Caco-2 (cell line): ENCODE measurements around the gene CLEC3B. TPM values are rescaled to one million over a fixed set of nuclear protein-coding genes. Genes with fewer than 3 reads are reported as not detected.
"Not testable (repeated sequence)": the region's sequence is repeated elsewhere in the genome, so short reads cannot be mapped to it uniquely, and the experiment has no call there.

Experiments used
- BruUV-seq: library from RNA; stranded (reverse); fragments of 400-500 nt; replicated peaks from 2 replicates; lab custom pipeline; 2021; lab: Mats Ljungman, UMichigan
- CTCF ChIA-PET: fragments of 300-600 bp; sonication (Branson Sonifier 250); formaldehyde crosslinking; loops from one replicate; lab custom pipeline; 2022; ENCODE audit warnings: antibody characterized with exemption; lab: Charles Lee
- POLR2A ChIA-PET: fragments of 300-600 bp; sonication (Branson Sonifier 250); formaldehyde crosslinking; loops from one replicate; lab custom pipeline; 2022; ENCODE audit warnings: antibody characterized with exemption; lab: Charles Lee
- DNase-seq, 2 experiments: peaks; one replicate each; pipeline versions ENCODE4 v3.0.0 to v3.0.0-alpha.2; 2020 to 2022
- H3K27me3 ChIP-seq: replicated peaks from 2 replicates; pipeline ENCODE4 v1.6.0; 2011; ENCODE audit warnings: low read length; ENCODE audit not compliant: control insufficient read depth, insufficient read depth
- H3K36me3 ChIP-seq: 2 replicates; pipeline ENCODE4 v1.5.1; 2011; ENCODE audit warnings: low read length; ENCODE audit not compliant: control insufficient read depth, insufficient read depth
- H3K4me1 ChIP-seq: fragments of 250-450 bp; sonication (Bioruptor Pico); 2 replicates; pipeline ENCODE4 v1.5.1; 2020; ENCODE audit warnings: mild to moderate bottlenecking
- H3K4me3 ChIP-seq: 2 replicates; pipeline ENCODE4 v1.5.1; 2011; ENCODE audit warnings: low read depth, mild to moderate bottlenecking, control low read depth, low read length
- H3K9me3 ChIP-seq: fragments of 250-450 bp; sonication (Bioruptor Pico); 2 replicates; pipeline ENCODE4 v1.5.1; 2020; ENCODE audit warnings: mild to moderate bottlenecking, moderate library complexity
- H3K27ac Mint-ChIP-seq: one replicate; pipeline ENCODE4 v1.8.0; 2022; ENCODE audit warnings: mixed read lengths; ENCODE audit not compliant: unreplicated experiment
- H3K27me3 Mint-ChIP-seq: one replicate; pipeline ENCODE4 v1.8.0; 2022; ENCODE audit warnings: mixed read lengths; ENCODE audit not compliant: insufficient read depth, unreplicated experiment
- H3K36me3 Mint-ChIP-seq: one replicate; pipeline ENCODE4 v1.8.0; 2022; ENCODE audit warnings: mild to moderate bottlenecking, mixed read lengths; ENCODE audit not compliant: insufficient read depth, unreplicated experiment
- H3K4me1 Mint-ChIP-seq: one replicate; pipeline ENCODE4 v1.8.0; 2022; ENCODE audit warnings: low read depth, mixed read lengths; ENCODE audit not compliant: unreplicated experiment
- H3K4me3 Mint-ChIP-seq: one replicate; pipeline ENCODE4 v1.8.0; 2022; ENCODE audit warnings: mild to moderate bottlenecking, moderate library complexity, mixed read lengths; ENCODE audit not compliant: unreplicated experiment
- H3K9me3 Mint-ChIP-seq: one replicate; pipeline ENCODE4 v1.8.0; 2022; ENCODE audit warnings: mixed read lengths; ENCODE audit not compliant: unreplicated experiment
- intact Hi-C: fragments of 100-400 bp; cut with micrococcal nuclease; formaldehyde crosslinking; loops from one replicate; pipeline ENCODE4 v1.10.0; 2022; ENCODE audit not compliant: unreplicated experiment
- total RNA-seq: library from RNA; stranded (reverse); gene quantifications from 2 replicates; pipeline ENCODE4 v1.2.3, GENCODE V29; 2022
- TF ChIP-seq, protein P1 (sequence below), 2 experiments: fragments of 200-600 bp in 1 of 2; IDR thresholded peaks; 1 replicate in 1 of 2; 2 replicates in 1 of 2; pipeline versions ENCODE4 v1.5.1 to v1.8.0; 2011 to 2022; ENCODE audit warnings: antibody characterized with exemption in 1 of 2, control low read depth in 1 of 2, inconsistent platforms in 1 of 2, low read depth in 1 of 2, low read length in 1 of 2, mild to moderate bottlenecking in 1 of 2, moderate library complexity in 1 of 2; ENCODE audit not compliant: insufficient read depth in 1 of 2, severe bottlenecking in 1 of 2, unreplicated experiment in 1 of 2

The CLEC3B gene
- total RNA-seq, 1 experiment from 2014 or later: 1.1 TPM

DNA sequence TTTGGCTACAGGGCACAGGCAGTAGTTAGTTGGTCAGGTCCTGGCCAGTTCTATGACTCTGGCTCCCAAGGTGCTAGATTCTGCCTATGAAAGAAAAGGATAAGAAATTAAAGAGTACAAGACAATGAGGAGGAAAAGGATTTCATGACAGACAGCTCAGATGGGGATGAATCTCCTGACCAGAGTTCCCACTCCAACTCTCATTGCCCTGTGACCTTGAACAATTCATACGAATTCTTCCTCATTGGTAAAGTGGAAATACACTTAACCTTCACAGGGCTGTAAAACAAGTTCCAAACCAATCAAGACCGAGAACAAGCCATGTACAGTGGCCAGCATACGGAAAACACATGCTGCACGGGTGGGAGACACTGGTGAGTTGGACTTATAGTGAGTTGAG is 23.7 kb downstream of the CLEC3B start:
- Histone ChIP-seq H3K4me3 (no peak overlapping the region), H3K4me1 (no peaks in the 10 kb centered on the region), H3K9me3 (no peaks in the 10 kb centered on the region), H3K27me3 (no peaks in the 10 kb centered on the region), H3K36me3 (no peaks in the 10 kb centered on the region)
- no TSS peak for BruUV-seq
- H3K36me3 Mint-ChIP-seq: no peaks in the 10 kb centered on the region
- H3K27me3 Mint-ChIP-seq: peaks cover 11% of the 10 kb centered on the region
- H3K27ac Mint-ChIP-seq: no peak overlapping the region
- intact Hi-C loops: no loop called here
- TF ChIP-seq, protein P1, sequence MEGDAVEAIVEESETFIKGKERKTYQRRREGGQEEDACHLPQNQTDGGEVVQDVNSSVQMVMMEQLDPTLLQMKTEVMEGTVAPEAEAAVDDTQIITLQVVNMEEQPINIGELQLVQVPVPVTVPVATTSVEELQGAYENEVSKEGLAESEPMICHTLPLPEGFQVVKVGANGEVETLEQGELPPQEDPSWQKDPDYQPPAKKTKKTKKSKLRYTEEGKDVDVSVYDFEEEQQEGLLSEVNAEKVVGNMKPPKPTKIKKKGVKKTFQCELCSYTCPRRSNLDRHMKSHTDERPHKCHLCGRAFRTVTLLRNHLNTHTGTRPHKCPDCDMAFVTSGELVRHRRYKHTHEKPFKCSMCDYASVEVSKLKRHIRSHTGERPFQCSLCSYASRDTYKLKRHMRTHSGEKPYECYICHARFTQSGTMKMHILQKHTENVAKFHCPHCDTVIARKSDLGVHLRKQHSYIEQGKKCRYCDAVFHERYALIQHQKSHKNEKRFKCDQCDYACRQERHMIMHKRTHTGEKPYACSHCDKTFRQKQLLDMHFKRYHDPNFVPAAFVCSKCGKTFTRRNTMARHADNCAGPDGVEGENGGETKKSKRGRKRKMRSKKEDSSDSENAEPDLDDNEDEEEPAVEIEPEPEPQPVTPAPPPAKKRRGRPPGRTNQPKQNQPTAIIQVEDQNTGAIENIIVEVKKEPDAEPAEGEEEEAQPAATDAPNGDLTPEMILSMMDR (IDR thresholded peaks at IDR 0.05; ENCODE audit: insufficient read depth in 1 of 2, low read depth in 1 of 2, low read length in 1 of 2, severe bottlenecking in 1 of 2, unreplicated experiment in 1 of 2): no peak
- H3K9me3 Mint-ChIP-seq: no peaks in the 10 kb centered on the region
- ChIA-PET POLR2A (no interaction called here), CTCF (interaction anchor here (0.6 kb wide), 2 partner anchors 8 to 21 kb away, joined by 3 read pairs; no protein-coding TSS in a partner anchor)
- no peak overlapping the region for H3K4me3 Mint-ChIP-seq
- DNase-seq: no peak
- peaks cover 6% of the 10 kb centered on the region for H3K4me1 Mint-ChIP-seq

GRCh38 chr3:45051685-45052084 is 25.6 kb downstream of the CLEC3B start:
- CTCF ChIA-PET: no interaction called here
- BruUV-seq: no TSS peak
- Mint-ChIP-seq H3K4me1 (no peaks in the 10 kb centered on the region), H3K36me3 (no peaks in the 10 kb centered on the region), H3K4me3 (no peak overlapping the region), H3K27me3 (peaks cover 8% of the 10 kb centered on the region), H3K9me3 (no peaks in the 10 kb centered on the region), H3K27ac (no peak overlapping the region)
- Histone ChIP-seq H3K27me3 (no peaks in the 10 kb centered on the region), H3K4me1 (peaks cover 9% of the 10 kb centered on the region; the same call in 1 of the 2 replicates), H3K36me3 (no peaks in the 10 kb centered on the region), H3K4me3 (no peak overlapping the region), H3K9me3 (no peaks in the 10 kb centered on the region)
- intact Hi-C loops: no loop called here
- TF ChIP-seq, protein P1 (IDR thresholded peaks at IDR 0.05; ENCODE audit: insufficient read depth in 1 of 2, low read depth in 1 of 2, low read length in 1 of 2, severe bottlenecking in 1 of 2, unreplicated experiment in 1 of 2): no peak
- DNase-seq: no peak
- POLR2A ChIA-PET: no interaction called here

- H3K27me3 ChIP-seq, H3K9me3 Mint-ChIP-seq, H3K27ac Mint-ChIP-seq, POLR2A ChIA-PET, DNase-seq, CTCF ChIA-PET, H3K36me3 Mint-ChIP-seq, H3K27me3 Mint-ChIP-seq, H3K4me1 ChIP-seq, H3K9me3 ChIP-seq, H3K4me1 Mint-ChIP-seq, H3K4me3 Mint-ChIP-seq, intact Hi-C loops, H3K36me3 ChIP-seq, H3K4me3 ChIP-seq, BruUV-seq: not testable (repeated sequence)
Measured at GRCh38 chr3:45053805-45054195, 27.7 kb downstream of the CLEC3B start.
